T-helper 2 cell treated with Interferon-gamma antibody and Interleukin-4, amounts not matched to agents 100 ng/mL and 5 ng/mL, for 36 hours (primary cell): ENCODE results near the gene ZNF668. TPM values are rescaled to one million over a fixed set of nuclear protein-coding genes. Genes with fewer than 3 reads are reported as not detected.

Experiments used
- intact Hi-C: fragments of 100-400 bp; cut with micrococcal nuclease; formaldehyde crosslinking; loops from one replicate; pipeline ENCODE4 v1.15.1; 2023
- total RNA-seq: library from RNA; stranded (reverse); gene quantifications from 2 replicates; pipeline ENCODE4 v1.2.3, GENCODE V29; 2022

ZNF668 gene
- total RNA-seq, 1 donor from 2014 or later, result 13.6 TPM

DNA sequence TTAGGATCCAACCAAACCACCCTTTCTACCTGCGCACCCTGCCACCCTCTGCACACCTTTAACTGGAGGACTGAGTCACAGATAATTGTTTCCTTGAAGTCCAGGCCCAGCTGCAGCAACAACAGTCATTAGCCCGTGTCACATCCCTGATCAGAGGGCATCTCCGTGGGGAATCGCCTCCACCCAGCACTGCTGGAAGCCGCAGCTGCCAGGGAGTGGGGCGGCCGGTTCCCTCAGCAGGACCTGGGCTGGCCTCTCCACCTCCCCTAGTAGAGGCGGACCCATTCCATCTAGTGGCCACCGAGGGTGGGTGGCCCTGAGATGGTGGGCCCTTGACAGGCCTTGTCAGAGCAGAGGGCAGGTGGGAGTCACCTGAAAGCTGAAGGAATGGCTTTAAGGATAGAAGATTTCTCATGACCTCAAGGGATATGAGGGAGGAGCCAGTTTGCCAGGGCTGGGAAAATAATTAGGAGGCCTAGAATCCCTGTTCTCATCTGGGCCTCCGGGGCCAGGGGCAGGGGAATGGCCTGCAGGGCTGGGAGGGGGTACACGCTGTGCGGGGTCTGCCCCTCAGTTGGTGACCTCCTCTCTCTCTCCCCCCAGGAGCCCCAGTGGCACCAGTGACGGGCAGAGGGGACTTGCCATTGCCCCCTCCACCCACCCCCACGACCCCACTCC is 8.5 kb upstream of the ZNF668 start:
- intact Hi-C loops, result no loop called here

DNA sequence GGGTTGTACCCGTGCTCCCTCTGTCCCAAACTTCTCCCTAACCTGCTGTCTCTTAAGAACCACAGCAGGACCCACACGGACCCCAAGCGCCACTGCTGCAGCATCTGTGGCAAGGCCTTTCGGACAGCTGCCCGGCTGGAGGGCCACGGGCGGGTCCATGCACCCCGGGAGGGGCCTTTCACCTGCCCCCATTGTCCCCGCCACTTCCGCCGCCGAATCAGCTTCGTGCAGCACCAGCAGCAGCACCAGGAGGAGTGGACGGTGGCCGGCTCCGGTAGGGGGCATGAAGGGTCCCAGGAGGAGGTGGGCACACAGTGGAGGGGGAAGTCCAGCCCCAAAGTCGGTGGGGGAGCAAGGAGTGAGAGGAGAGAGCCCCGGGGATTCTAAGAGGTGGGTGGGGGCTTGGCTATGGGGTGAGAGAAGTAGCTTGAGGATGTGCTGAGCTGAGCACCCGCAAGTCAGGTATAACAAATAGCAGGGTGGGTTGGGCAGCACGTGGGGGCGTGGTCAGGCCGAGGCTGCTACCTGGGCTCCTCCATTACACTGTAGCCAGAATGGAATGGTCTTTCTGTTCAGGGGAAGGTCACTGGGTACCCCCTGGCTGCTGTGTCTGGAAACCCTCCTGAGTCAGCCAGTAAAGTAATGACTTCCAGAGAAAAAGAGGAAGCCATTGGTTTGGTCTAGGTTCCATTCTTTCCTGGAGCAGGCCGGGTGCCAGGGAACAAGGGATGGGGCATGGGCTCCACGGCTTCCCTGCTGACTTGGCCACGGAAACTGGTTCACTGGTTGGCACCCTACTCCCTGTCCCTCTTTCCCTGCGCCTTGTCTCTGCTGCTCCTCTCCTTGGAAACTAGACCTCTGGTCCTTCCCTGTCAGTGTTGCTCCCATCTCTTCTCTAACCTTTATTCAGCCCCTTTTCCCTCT is 7.7 kb upstream of the ZNF668 start:
- intact Hi-C loops, result no loop called here

GRCh38 chr16:31080756-31081419 is 6.8 kb upstream of the ZNF668 start:
- intact Hi-C loops, result no loop called here

DNA sequence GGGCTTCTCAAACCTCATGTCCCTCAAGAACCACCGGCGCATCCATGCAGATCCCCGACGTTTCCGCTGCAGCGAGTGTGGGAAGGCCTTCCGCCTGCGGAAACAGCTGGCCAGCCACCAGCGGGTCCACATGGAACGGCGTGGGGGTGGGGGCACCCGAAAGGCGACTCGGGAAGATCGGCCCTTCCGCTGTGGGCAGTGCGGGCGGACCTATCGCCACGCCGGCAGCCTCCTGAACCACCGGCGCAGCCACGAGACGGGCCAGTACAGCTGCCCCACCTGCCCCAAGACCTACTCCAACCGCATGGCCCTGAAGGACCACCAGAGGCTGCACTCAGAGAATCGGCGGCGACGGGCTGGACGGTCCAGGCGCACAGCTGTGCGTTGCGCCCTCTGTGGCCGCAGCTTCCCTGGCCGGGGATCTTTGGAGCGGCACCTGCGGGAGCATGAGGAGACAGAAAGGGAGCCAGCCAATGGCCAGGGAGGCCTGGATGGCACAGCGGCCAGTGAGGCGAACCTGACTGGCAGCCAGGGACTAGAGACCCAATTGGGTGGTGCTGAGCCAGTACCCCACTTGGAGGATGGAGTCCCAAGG is 6.1 kb upstream of the ZNF668 start:
- intact Hi-C loops, result no loop called here

- intact Hi-C loops, result no loop called here
Measured at GRCh38 chr16:31079342-31079944, 5.4 kb upstream of the ZNF668 start.

GRCh38 chr16:31078597-31079341 is 4.7 kb upstream of the ZNF668 start:
- intact Hi-C loops, result no loop called here

GRCh38 chr16:31077592-31078396 is 3.8 kb upstream of the ZNF668 start:
- intact Hi-C loops, result no loop called here

DNA sequence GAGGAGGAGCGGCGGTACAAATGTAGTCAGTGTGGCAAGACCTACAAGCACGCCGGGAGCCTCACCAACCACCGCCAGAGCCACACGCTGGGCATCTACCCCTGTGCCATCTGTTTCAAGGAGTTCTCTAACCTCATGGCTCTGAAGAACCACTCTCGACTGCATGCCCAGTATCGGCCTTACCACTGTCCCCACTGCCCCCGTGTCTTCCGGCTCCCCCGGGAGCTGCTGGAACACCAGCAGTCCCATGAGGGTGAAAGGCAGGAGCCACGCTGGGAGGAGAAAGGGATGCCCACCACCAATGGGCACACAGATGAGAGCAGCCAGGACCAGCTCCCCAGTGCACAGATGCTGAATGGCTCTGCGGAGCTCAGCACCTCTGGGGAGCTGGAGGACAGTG is 3.0 kb upstream of the ZNF668 start:
- intact Hi-C loops, result no loop called here

DNA sequence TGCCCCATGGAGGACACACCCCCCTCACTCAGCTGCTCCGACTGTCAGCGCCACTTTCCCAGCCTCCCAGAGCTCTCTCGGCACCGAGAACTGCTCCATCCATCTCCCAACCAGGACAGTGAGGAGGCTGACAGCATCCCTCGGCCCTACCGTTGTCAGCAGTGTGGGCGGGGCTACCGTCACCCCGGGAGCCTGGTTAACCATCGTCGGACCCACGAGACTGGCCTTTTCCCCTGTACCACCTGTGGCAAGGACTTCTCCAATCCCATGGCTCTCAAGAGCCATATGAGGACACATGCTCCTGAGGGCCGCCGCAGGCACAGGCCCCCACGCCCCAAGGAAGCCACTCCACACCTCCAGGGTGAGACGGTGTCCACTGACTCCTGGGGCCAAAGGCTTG is 2.3 kb upstream of the ZNF668 start:
- intact Hi-C loops, result no loop called here

DNA sequence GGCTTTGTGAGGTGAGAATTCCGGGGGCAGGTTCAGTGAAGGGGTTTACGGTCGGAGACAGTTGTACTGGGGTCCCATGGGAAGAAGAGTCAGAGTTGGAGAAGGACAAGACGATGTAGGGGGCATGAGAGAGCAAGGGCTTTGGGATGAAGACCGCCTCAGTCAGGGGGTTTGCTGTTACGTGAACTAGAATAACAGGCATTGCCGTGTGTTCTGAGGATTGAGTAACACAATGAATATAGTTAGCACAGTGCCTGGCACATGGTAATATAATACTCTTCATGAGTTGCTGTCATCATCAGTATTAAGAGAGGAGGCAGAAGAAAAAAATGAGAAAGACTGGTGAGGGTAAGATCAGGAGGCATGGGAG is 759 bp upstream of the ZNF668 start:
- intact Hi-C loops, result loop anchor here (1.0 to 5.0 kb wide), 11 partner anchors 20 to 1267 kb away; partner anchors contain the start of genes ARMC5, FBXL19, KAT8 and MAZ

DNA sequence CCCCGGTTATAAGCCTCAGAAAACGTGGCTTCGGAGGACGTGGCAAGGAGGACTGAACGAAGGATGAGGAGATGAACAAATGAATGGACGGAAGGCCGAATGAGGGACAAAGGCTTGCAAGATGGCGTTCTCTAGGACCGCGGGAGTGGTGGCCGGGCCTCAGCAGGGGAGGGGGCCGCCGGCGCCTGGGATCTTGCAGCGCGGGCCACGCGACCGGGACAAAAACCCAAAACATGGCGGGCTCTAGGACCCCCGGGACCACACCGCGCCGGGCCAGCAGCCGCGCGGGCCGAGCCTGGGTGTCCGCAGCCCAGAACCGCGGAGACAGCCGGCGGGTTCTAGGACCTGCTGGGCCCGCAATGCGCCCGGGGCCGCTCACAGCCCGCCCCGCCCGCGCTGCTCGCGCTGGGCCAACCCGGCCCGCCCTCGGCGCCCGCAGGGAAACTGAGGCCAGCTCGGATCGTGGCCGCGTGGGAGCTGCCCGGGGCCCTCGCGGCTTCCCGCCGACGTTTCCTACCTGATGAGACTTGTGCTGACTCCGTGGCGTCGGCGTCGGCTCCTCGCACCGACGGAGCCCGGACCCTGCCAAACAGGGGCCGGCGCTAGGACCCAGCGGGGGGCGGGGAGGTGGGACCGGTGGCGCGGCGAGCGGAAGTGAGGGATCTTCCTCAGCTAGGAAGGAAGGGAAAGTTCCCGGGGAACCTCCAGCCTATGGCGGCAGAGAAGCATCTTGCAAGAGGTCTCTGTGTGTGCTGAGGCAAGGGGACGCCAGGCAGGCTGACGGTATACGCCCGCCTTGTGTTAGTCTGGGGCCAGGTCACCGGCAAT is 684 bp downstream of the ZNF668 start:
- intact Hi-C loops, result loop anchor here (1.0 to 5.0 kb wide), 2 partner anchors 107 to 1266 kb away; partner anchors contain the start of genes FUS and MAZ

- intact Hi-C loops, result loop anchor here (1.0 to 5.0 kb wide), 2 partner anchors 108 to 1265 kb away; partner anchors contain the start of genes FUS and MAZ
Measured at GRCh38 chr16:31072540-31073141, 1.4 kb downstream of the ZNF668 start.

DNA sequence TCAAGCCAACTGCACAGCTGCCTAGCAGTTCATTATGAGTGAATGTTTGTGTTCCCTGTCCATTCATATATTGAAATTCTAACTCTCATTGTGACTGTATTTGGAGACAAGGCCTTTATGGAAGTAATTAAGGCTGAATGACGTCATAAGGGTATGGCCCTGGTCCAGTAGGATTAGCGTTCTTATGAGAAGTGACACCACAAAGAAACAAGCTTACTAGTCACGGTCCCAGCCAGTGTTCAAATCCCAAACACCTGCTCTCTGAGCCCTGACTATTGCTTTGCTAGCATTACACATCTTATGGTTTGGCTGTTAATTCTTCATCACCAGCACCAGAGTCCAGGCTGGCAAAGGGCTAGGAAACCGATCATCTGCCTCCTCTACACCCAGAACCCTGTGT is 2.2 kb downstream of the ZNF668 start:
- intact Hi-C loops, result loop anchor here (5.0 kb wide), 1 partner anchor 1265 kb away; the partner anchor contains the start of gene MAZ

DNA sequence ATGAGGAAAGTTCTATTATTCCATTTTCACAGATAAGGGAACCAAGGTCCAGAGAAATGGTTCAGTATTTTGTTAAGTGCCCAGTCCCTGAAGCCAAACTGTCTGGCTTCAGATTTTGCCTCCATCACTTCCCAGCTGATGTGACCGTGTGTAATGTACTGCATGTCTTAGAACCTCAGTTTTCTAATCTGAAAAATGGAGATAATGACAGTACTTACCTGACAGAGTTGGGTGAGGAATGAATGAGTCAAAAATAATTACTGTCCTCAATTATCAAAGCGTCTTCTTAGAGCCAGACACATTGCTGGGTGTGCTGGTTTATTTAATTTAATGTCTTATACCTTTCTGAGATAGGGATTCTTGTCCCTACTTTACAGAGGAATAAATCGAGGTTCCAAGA is 6.7 kb downstream of the ZNF668 start:
- intact Hi-C loops, result no loop called here

- intact Hi-C loops, result no loop called here
Measured at GRCh38 chr16:31064882-31065461, 9.1 kb downstream of the ZNF668 start.

DNA sequence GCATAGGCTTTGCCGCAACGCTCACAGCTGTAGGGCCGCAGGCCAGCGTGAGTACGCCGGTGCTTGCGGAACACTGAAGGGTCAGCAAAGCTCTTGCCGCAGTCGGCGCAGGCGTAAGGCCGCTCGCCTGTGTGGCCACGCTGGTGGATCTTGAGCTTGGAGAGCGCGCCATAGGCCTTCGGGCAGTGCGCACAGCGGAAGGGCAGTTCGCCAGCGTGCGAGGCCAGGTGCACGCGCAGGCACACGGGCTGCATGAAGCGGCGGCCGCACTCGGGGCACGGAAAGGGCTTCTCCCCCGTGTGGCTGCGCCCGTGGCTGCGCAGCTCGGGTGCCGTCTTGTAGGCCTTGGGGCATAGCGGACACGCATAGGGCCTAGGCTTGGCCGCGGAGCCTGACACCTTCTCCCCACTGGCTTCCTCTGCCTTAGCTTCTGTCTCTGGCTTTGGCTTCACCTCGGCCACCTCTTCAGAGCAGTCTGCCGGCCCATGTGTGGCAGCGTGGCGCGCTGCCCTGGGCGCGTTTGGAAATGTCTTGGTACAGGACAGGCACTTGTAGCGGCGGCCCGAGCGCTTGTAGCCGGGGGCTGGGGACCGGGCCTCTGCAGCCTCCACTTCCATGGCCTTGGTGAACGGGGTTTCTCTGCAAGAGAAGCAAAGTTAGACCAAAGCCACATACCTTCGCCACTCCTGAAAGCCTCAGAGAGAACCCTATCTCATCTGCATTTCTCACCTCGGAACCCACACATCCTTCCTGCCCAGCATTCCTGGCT is 10.0 kb downstream of the ZNF668 start:
- intact Hi-C loops, result no loop called here

- intact Hi-C loops, result no loop called here
Measured at GRCh38 chr16:31063495-31063842, 10.6 kb downstream of the ZNF668 start.
